ENCODE data around the gene PANK2.

PANK2 gene

GRCh38 chr20:3847429-3847940 lies 41.7 kb upstream of the PANK2 start:
- TF ChIP-seq ZFX (IDR thresholded peaks at IDR 0.05) (no peak), CTCF (conservative IDR thresholded peaks at IDR 0.05) (no peak)
- peak overlapping the region; percentile 97 for H3K27ac ChIP-seq

GRCh38 chr20:3848565-3848964 lies 40.6 kb upstream of the PANK2 start:
- TF ChIP-seq ZFX (IDR thresholded peaks at IDR 0.05) (no peak), CTCF (conservative IDR thresholded peaks at IDR 0.05) (no peak)
- no peak overlapping the region for H3K27ac ChIP-seq

GRCh38 chr20:3854462-3854871 lies 34.7 kb upstream of the PANK2 start:
- no peak overlapping the region for H3K27ac ChIP-seq
- no peak for TF ChIP-seq ZFX (IDR thresholded peaks at IDR 0.05)
- no peak for TF ChIP-seq CTCF (conservative IDR thresholded peaks at IDR 0.05)

- no peak overlapping the region for H3K27ac ChIP-seq
- TF ChIP-seq CTCF (conservative IDR thresholded peaks at IDR 0.05) (no peak), ZFX (IDR thresholded peaks at IDR 0.05) (no peak)
Measured at GRCh38 chr20:3857405-3857804, 31.8 kb upstream of the PANK2 start.

GRCh38 chr20:3858689-3859088 lies 30.5 kb upstream of the PANK2 start:
- no peak overlapping the region for H3K27ac ChIP-seq
- no peak for TF ChIP-seq ZFX (IDR thresholded peaks at IDR 0.05)
- no peak for TF ChIP-seq CTCF (conservative IDR thresholded peaks at IDR 0.05)

GRCh38 chr20:3861191-3861590 lies 28.0 kb upstream of the PANK2 start:
- no peak overlapping the region for H3K27ac ChIP-seq
- TF ChIP-seq CTCF (conservative IDR thresholded peaks at IDR 0.05), result no peak
- TF ChIP-seq ZFX (IDR thresholded peaks at IDR 0.05), result no peak

- TF ChIP-seq ZFX (IDR thresholded peaks at IDR 0.05), result no peak
- TF ChIP-seq CTCF (conservative IDR thresholded peaks at IDR 0.05), result no peak
- no peak overlapping the region for H3K27ac ChIP-seq
Measured at GRCh38 chr20:3862333-3862732, 26.9 kb upstream of the PANK2 start.
